ENCODE results near the gene NLGN3. TPM values are rescaled to one million over a fixed set of nuclear protein-coding genes. Genes with fewer than 3 reads are reported as not detected.
A peak's percentile ranks its signal among the peaks of the same experiment; 100 is the strongest.

NLGN3 gene
- total and polyA plus RNA-seq, 3 donors from 2014 or later, result 7.6 to 8.9 (median 8.2) TPM

DNA sequence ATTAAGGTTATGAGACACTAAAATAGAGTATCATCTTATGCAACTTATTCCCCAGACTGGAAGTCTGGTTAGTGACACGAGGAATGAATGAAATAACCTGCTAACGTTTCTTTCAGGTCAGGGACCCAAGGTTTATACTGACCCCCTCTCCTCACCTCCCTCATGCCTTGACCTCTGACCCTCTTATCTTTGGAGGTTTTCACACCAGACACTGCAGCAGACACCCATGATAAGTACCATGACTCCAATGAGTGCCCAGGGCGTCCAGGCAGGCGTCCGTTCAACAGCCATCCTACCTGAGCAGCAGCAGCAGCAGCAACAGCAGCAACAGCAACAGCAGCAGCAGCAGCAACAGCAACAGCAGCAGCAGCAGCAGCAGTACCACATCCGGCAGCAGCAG, 4.2 kb upstream of the NLGN3 start:
- 62 to 70% methylated on average over 3 to 5 of the region's 6 CpGs for WGBS, 2 donors
- no peaks in the 10 kb centered on the region for H3K36me3 ChIP-seq (ENCODE audit: low read depth, missing control alignments)

DNA sequence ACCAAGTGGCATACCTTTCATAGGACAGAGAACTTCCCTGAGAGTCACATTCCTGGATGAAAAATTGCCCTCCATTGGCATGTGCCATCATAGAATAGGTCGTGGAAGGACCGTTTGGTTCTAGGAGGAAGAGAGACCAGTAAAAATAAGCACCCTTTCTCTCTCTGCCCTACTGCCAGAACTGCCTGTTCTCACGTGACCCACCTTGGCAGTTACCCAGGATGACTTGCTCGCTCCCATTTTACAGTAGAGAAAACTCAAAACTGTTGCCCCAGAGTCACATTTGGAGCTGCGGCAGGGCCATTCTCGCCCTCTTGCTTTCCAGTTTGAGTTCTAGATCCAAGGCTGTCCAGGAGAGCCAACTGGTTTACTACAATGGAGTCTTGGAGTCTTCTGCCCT, 1.1 kb upstream of the NLGN3 start:
- Histone ChIP-seq H3K27me3 (no peaks in the 10 kb centered on the region), H3K36me3 (ENCODE audit: low read depth, missing control alignments) (no peaks in the 10 kb centered on the region), H3K9me3 (no peaks in the 10 kb centered on the region), H3K27ac (no peak overlapping the region), H3K4me3 (no peak overlapping the region), H3K4me1 (no peaks in the 10 kb centered on the region)
- WGBS, 2 donors, result 35 to 37% methylated on average over 5 to 6 of the region's 6 CpGs
- intact Hi-C loops (cut with DNase I; ENCODE audit: low total_unique reads), result no loop called here
- DNase-seq, result peak; percentile 67
- TF ChIP-seq POLR2A (IDR thresholded peaks at IDR 0.05), result no peak
- TF ChIP-seq, protein P1, sequence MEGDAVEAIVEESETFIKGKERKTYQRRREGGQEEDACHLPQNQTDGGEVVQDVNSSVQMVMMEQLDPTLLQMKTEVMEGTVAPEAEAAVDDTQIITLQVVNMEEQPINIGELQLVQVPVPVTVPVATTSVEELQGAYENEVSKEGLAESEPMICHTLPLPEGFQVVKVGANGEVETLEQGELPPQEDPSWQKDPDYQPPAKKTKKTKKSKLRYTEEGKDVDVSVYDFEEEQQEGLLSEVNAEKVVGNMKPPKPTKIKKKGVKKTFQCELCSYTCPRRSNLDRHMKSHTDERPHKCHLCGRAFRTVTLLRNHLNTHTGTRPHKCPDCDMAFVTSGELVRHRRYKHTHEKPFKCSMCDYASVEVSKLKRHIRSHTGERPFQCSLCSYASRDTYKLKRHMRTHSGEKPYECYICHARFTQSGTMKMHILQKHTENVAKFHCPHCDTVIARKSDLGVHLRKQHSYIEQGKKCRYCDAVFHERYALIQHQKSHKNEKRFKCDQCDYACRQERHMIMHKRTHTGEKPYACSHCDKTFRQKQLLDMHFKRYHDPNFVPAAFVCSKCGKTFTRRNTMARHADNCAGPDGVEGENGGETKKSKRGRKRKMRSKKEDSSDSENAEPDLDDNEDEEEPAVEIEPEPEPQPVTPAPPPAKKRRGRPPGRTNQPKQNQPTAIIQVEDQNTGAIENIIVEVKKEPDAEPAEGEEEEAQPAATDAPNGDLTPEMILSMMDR (IDR thresholded peaks at IDR 0.05), result no peak

More for the DNA sequence above, 4.2 kb upstream of the NLGN3 start:
- H3K4me1 ChIP-seq, result no peaks in the 10 kb centered on the region
- intact Hi-C loops (cut with DNase I; ENCODE audit: low total_unique reads), result no loop called here
- DNase-seq, result no peak
- no peak overlapping the region for H3K27ac ChIP-seq
- H3K9me3 ChIP-seq, result no peaks in the 10 kb centered on the region
- TF ChIP-seq POLR2A (IDR thresholded peaks at IDR 0.05), result no peak
- TF ChIP-seq, protein P1 (IDR thresholded peaks at IDR 0.05), result no peak
- no peaks in the 10 kb centered on the region for H3K27me3 ChIP-seq
- H3K4me3 ChIP-seq, result no peak overlapping the region

DNA sequence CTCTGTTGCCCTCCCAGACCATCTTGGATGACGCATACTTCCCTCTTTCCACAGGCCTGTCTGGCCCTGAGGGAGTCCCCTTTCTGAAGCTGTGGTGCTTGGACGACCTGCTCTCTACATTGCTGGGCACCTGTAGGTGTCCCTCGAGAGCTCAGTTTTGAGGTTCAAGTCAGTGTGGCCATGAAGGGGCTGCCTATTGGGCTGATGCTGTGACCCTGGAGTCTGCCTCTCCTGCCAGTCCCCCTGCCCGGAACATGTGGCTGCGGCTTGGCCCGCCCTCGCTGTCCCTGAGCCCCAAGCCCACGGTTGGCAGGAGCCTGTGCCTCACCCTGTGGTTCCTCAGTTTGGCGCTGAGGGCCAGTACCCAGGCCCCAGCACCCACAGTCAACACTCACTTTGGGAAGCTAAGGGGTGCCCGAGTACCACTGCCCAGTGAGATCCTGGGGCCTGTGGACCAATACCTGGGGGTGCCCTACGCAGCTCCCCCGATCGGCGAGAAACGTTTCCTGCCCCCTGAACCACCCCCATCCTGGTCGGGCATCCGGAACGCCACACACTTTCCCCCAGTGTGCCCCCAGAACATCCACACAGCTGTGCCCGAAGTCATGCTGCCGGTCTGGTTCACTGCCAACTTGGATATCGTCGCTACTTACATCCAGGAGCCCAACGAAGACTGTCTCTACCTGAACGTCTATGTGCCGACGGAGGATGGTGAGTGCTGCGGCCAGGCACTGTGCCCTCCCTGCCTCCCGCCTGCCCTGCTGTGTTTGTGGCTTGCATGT, 3.0 kb downstream of the NLGN3 start:
- DNase-seq, result no peak
- no peaks in the 10 kb centered on the region for H3K36me3 ChIP-seq (ENCODE audit: low read depth, missing control alignments)
- no peak for TF ChIP-seq POLR2A (IDR thresholded peaks at IDR 0.05)
- TF ChIP-seq, protein P1 (IDR thresholded peaks at IDR 0.05), result no peak
- no peaks in the 10 kb centered on the region for H3K27me3 ChIP-seq
- no peak overlapping the region for H3K4me3 ChIP-seq
- WGBS, 2 donors, result 81 to 84% methylated on average over 14 to 25 of the region's 28 CpGs
- H3K4me1 ChIP-seq, result no peaks in the 10 kb centered on the region
- no peak overlapping the region for H3K27ac ChIP-seq
- intact Hi-C loops (cut with DNase I; ENCODE audit: low total_unique reads), result no loop called here
- H3K9me3 ChIP-seq, result no peaks in the 10 kb centered on the region

DNA sequence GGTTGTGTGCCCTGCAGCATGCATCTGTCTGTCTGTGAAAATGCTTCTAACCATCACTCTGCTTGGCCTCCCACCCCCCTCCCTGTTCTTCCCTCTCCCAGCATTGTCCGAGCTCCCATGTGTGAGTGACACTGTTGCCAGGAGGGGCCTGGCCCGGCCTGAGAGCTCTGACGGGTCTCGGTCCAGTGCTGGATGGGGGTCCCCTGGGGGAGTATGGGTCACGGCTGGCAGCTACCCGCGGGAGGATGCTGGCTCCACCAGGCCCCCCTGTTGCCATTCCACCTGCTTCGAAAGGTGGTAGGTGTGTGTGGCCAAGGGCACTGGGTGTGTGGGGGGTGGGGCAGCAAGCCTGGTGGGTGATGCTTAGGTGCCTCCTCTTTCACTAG, 3.6 kb downstream of the NLGN3 start:
- no peaks in the 10 kb centered on the region for H3K36me3 ChIP-seq (ENCODE audit: low read depth, missing control alignments)
- no peak overlapping the region for H3K27ac ChIP-seq
- H3K9me3 ChIP-seq, result no peaks in the 10 kb centered on the region
- intact Hi-C loops (cut with DNase I; ENCODE audit: low total_unique reads), result no loop called here
- no peak for TF ChIP-seq POLR2A (IDR thresholded peaks at IDR 0.05)
- TF ChIP-seq, protein P1 (IDR thresholded peaks at IDR 0.05), result no peak
- no peak for DNase-seq
- WGBS, 2 donors, result 77% methylated on average over 8 of the region's 8 CpGs; no CpG with 5 or more reads in 1 of the 2 donors
- H3K4me1 ChIP-seq, result no peaks in the 10 kb centered on the region
- no peaks in the 10 kb centered on the region for H3K27me3 ChIP-seq
- no peak overlapping the region for H3K4me3 ChIP-seq

DNA sequence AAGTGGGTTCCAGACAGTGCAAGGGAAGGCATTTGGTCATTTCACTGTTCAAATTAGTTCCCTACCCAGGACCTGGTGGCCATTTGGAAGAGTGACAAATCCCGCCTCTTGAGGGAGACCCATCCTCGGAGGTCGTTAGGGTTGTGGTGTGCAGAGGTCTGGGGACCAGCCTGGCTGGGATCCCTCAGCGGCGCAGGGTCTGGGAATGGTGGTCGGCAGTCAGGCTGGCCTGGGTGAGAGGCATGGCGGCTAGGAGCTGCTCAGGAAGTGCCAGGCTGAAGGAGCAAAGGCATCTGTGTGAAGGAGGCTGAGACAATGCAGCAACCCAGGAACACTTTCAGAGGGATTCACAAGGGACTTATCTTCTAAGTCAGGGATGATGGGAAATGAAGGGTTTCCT, 6.7 kb downstream of the NLGN3 start:
- no peak overlapping the region for H3K27ac ChIP-seq
- intact Hi-C loops (cut with DNase I; ENCODE audit: low total_unique reads), result no loop called here
- DNase-seq, result no peak
- H3K4me1 ChIP-seq, result no peaks in the 10 kb centered on the region
- no peak for TF ChIP-seq POLR2A (IDR thresholded peaks at IDR 0.05)
- TF ChIP-seq, protein P1 (IDR thresholded peaks at IDR 0.05), result no peak
- no peak overlapping the region for H3K4me3 ChIP-seq
- H3K27me3 ChIP-seq, result no peaks in the 10 kb centered on the region
- no peaks in the 10 kb centered on the region for H3K36me3 ChIP-seq (ENCODE audit: low read depth, missing control alignments)
- H3K9me3 ChIP-seq, result no peaks in the 10 kb centered on the region
- 68 to 76% methylated on average over 3 to 7 of the region's 7 CpGs for WGBS, 2 donors

Data from testis (tissue), 3 donors.